ENCODE results near the gene STK10.
A peak's percentile ranks its signal among the peaks of the same experiment; 100 is the strongest.
"Not testable (repeated sequence)": the region's sequence is repeated elsewhere in the genome, so short reads cannot be mapped to it uniquely, and the experiment has no call there.

GRCh38 chr5:172020110-172020786 lies 167.8 kb downstream of the STK10 start:
- not testable (repeated sequence) for TF ChIP-seq EZH2 (IDR thresholded peaks at IDR 0.05; ENCODE audit: low read depth, unreplicated experiment); POLR2AphosphoS5 (IDR thresholded peaks at IDR 0.05; ENCODE audit: low read depth); REST (IDR thresholded peaks at IDR 0.05; ENCODE audit: unreplicated experiment); EZH2phosphoT487 (IDR thresholded peaks at IDR 0.05; ENCODE audit: unreplicated experiment); STAT1 (IDR thresholded peaks at IDR 0.05; ENCODE audit: unreplicated experiment); ETS1 (IDR thresholded peaks at IDR 0.05); JUNB (IDR thresholded peaks at IDR 0.05; ENCODE audit: unreplicated experiment); CREB1 (CRISPR knock-in tag; IDR thresholded peaks at IDR 0.05; ENCODE audit: low read depth)
- peak in 1 of 2 experiments; percentile 25; a peak in 1 of 4 replicates for TF ChIP-seq CTCF (conservative IDR thresholded peaks at IDR 0.05; ENCODE audit: low read depth in 2 of 2)
